ENCODE results near the gene PLSCR5.

DNA sequence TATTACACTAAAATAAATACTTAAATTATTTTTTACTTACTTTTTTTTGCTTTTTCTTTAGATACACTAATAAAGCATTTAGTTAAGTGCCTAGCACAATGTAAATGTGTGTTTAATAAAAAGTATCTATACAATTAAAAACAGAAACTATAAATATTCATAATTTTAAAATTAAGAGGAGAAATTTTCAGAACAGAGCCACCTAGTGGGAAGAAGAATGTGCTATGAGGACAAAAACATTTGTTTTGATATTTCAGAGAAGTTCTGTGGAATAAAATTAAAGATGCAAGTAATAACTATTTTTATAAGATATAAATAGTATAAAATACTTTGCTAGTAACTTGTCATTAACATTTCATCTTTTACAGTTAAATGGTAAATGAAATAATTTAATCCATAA is 33.6 kb upstream of the PLSCR5 start:
- TF ChIP-seq, protein P1, sequence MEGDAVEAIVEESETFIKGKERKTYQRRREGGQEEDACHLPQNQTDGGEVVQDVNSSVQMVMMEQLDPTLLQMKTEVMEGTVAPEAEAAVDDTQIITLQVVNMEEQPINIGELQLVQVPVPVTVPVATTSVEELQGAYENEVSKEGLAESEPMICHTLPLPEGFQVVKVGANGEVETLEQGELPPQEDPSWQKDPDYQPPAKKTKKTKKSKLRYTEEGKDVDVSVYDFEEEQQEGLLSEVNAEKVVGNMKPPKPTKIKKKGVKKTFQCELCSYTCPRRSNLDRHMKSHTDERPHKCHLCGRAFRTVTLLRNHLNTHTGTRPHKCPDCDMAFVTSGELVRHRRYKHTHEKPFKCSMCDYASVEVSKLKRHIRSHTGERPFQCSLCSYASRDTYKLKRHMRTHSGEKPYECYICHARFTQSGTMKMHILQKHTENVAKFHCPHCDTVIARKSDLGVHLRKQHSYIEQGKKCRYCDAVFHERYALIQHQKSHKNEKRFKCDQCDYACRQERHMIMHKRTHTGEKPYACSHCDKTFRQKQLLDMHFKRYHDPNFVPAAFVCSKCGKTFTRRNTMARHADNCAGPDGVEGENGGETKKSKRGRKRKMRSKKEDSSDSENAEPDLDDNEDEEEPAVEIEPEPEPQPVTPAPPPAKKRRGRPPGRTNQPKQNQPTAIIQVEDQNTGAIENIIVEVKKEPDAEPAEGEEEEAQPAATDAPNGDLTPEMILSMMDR (IDR thresholded peaks at IDR 0.05): peak; percentile 30 to 52 (median 44)
- no peak for TF ChIP-seq POLR2A (IDR thresholded peaks at IDR 0.05)
